ENCODE data around the gene SPATA18.

- TF ChIP-seq CTCF (IDR thresholded peaks at IDR 0.05) (no peak), POLR2A (IDR thresholded peaks at IDR 0.05) (no peak)
These were observed 56.2 kb downstream of the SPATA18 start for GRCh38 chr4:52107336-52107735.

Data from tibial nerve (tissue), 3 donors.